Amniotic epithelial cell (primary cell): Measurements from ENCODE around the gene GBX2.
A peak's percentile ranks its signal among the peaks of the same experiment; 100 is the strongest.
"Not testable (repeated sequence)": the region's sequence is repeated elsewhere in the genome, so short reads cannot be mapped to it uniquely, and the experiment has no call there.

Experiments
- DNase-seq: peaks from one replicate; pipeline ENCODE4 v3.0.0-alpha.2; 2010; ENCODE audit warnings: low read depth

GBX2 gene

GRCh38 chr2:236156095-236156859 lies 11.9 kb downstream of the GBX2 start:
- no peak for DNase-seq

GRCh38 chr2:236155406-236155805 lies 12.8 kb downstream of the GBX2 start:
- no peak for DNase-seq

GRCh38 chr2:236146436-236146835 lies 21.8 kb downstream of the GBX2 start:
- no peak for DNase-seq

- no peak for DNase-seq
Observed at GRCh38 chr2:236143811-236144210, 24.4 kb downstream of the GBX2 start.

- DNase-seq, result not testable (repeated sequence)
Observed at GRCh38 chr2:236141616-236142015, 26.6 kb downstream of the GBX2 start.

GRCh38 chr2:236137066-236137465 lies 31.1 kb downstream of the GBX2 start:
- DNase-seq, result no peak

- no peak for DNase-seq
Observed at GRCh38 chr2:236136538-236136937, 31.6 kb downstream of the GBX2 start.

GRCh38 chr2:236133410-236134012 lies 34.7 kb downstream of the GBX2 start:
- no peak for DNase-seq

GRCh38 chr2:236131073-236131692 lies 37.0 kb downstream of the GBX2 start:
- DNase-seq, result no peak

GRCh38 chr2:236130349-236130998 lies 37.7 kb downstream of the GBX2 start:
- DNase-seq, result no peak

GRCh38 chr2:236129935-236130334 lies 38.3 kb downstream of the GBX2 start:
- DNase-seq, result no peak

- no peak for DNase-seq
Observed at GRCh38 chr2:236128321-236128720, 39.9 kb downstream of the GBX2 start.

GRCh38 chr2:236127010-236127409 lies 41.2 kb downstream of the GBX2 start:
- DNase-seq, result no peak

GRCh38 chr2:236125541-236125940 lies 42.6 kb downstream of the GBX2 start:
- DNase-seq, result no peak

- no peak for DNase-seq
Observed at GRCh38 chr2:236124182-236124893, 43.8 kb downstream of the GBX2 start.

GRCh38 chr2:236123716-236124115 lies 44.5 kb downstream of the GBX2 start:
- no peak for DNase-seq

GRCh38 chr2:236122236-236122635 lies 46.0 kb downstream of the GBX2 start:
- no peak for DNase-seq

- DNase-seq, result peak; percentile 7
Observed at GRCh38 chr2:236121546-236121945, 46.6 kb downstream of the GBX2 start.

GRCh38 chr2:236120829-236121228 lies 47.4 kb downstream of the GBX2 start:
- no peak for DNase-seq

- DNase-seq, result no peak
Observed at GRCh38 chr2:236120141-236120601, 48.0 kb downstream of the GBX2 start.

GRCh38 chr2:236119476-236119875 lies 48.7 kb downstream of the GBX2 start:
- DNase-seq, result no peak

- DNase-seq, result no peak
Observed at GRCh38 chr2:236119003-236119402, 49.2 kb downstream of the GBX2 start.
